Astrocyte (in vitro differentiated cells and primary cell): ENCODE results near the gene PELO. TPM values are rescaled to one million over a fixed set of nuclear protein-coding genes. Genes with fewer than 3 reads are reported as not detected.
"Not testable (repeated sequence)": the region's sequence is repeated elsewhere in the genome, so short reads cannot be mapped to it uniquely, and the experiment has no call there.

Experiments
- DNase-seq: peaks from one replicate; pipeline ENCODE4 v3.0.0-alpha.2; 2010; ENCODE audit warnings: low read depth
- FAIRE-seq: peaks from 2 replicates; lab custom pipeline; 2011; peaks lifted over from hg19 to GRCh38; lab: Jason Lieb, UNC
- H2AFZ ChIP-seq: 2 replicates; pipeline ENCODE4 v1.6.0; 2012; ENCODE audit warnings: low read depth, low read length, inconsistent platforms
- H3K27ac ChIP-seq: 2 replicates; pipeline ENCODE4 v1.5.1; 2011; ENCODE audit warnings: low read depth, low read length, inconsistent platforms
- H3K27me3 ChIP-seq: 2 replicates; pipeline ENCODE4 v1.6.0; 2011; ENCODE audit warnings: low read length, inconsistent platforms; ENCODE audit not compliant: insufficient read depth
- H3K36me3 ChIP-seq: 2 replicates; pipeline ENCODE4 v1.5.1; 2011; ENCODE audit warnings: low read length, inconsistent platforms; ENCODE audit not compliant: insufficient read depth
- H3K4me1 ChIP-seq: 2 replicates; pipeline ENCODE4 v1.5.1; 2011; ENCODE audit warnings: low read length, inconsistent platforms; ENCODE audit not compliant: insufficient read depth
- H3K4me2 ChIP-seq: 2 replicates; pipeline ENCODE4 v1.6.0; 2012; ENCODE audit warnings: low read length, inconsistent platforms
- H3K4me3 ChIP-seq: 2 replicates; pipeline ENCODE4 v1.5.1; 2011; ENCODE audit warnings: low read depth, mild to moderate bottlenecking, low read length, inconsistent platforms; ENCODE audit not compliant: insufficient read depth
- H3K79me2 ChIP-seq: 2 replicates; pipeline ENCODE4 v1.6.0; 2012; ENCODE audit warnings: mild to moderate bottlenecking, low read length, inconsistent platforms; ENCODE audit not compliant: insufficient read depth
- H3K9ac ChIP-seq: 2 replicates; pipeline ENCODE4 v1.6.0; 2012; ENCODE audit warnings: mild to moderate bottlenecking, low read length, inconsistent platforms
- H3K9me3 ChIP-seq: 2 replicates; pipeline ENCODE4 v1.5.1; 2012; ENCODE audit warnings: low read depth, mild to moderate bottlenecking, low read length, inconsistent platforms; ENCODE audit not compliant: insufficient read depth
- H4K20me1 ChIP-seq: 2 replicates; pipeline ENCODE4 v1.6.0; 2012; ENCODE audit warnings: low read length, inconsistent platforms; ENCODE audit not compliant: insufficient read depth
- H3K27ac Mint-ChIP-seq: one replicate; pipeline ENCODE4 v1.8.0; 2021; ENCODE audit warnings: mild to moderate bottlenecking, mixed read lengths; ENCODE audit not compliant: unreplicated experiment
- H3K27me3 Mint-ChIP-seq: one replicate; pipeline ENCODE4 v1.8.0; 2021; ENCODE audit warnings: low read depth, mixed read lengths; ENCODE audit not compliant: unreplicated experiment
- H3K36me3 Mint-ChIP-seq: one replicate; pipeline ENCODE4 v1.8.0; 2021; ENCODE audit warnings: low read depth, mixed read lengths; ENCODE audit not compliant: unreplicated experiment
- H3K4me1 Mint-ChIP-seq: one replicate; pipeline ENCODE4 v1.8.0; 2021; ENCODE audit warnings: low read depth, mixed read lengths; ENCODE audit not compliant: unreplicated experiment
- H3K4me3 Mint-ChIP-seq: one replicate; pipeline ENCODE4 v1.8.0; 2021; ENCODE audit warnings: mild to moderate bottlenecking, moderate library complexity, mixed read lengths; ENCODE audit not compliant: unreplicated experiment
- H3K9me3 Mint-ChIP-seq: one replicate; pipeline ENCODE4 v1.8.0; 2021; ENCODE audit warnings: mild to moderate bottlenecking, mixed read lengths; ENCODE audit not compliant: unreplicated experiment
- CTCF ChIP-seq: IDR thresholded peaks from 2 replicates; pipeline ENCODE4 v1.5.1; 2011; ENCODE audit warnings: low read depth, mild to moderate bottlenecking, inconsistent platforms, low read length, moderate library complexity; ENCODE audit not compliant: insufficient read depth
- EZH2 ChIP-seq: IDR thresholded peaks from 2 replicates; pipeline ENCODE4 v1.6.1; 2012; ENCODE audit warnings: mild to moderate bottlenecking, low read length, inconsistent platforms; ENCODE audit not compliant: insufficient read depth
- total RNA-seq: library from RNA; stranded (reverse); gene quantifications from 2 replicates; pipeline ENCODE4 v1.2.1, GENCODE V29; 2021

Gene PELO
- total RNA-seq, 1 donor from 2014 or later, result 75.8 TPM

DNA sequence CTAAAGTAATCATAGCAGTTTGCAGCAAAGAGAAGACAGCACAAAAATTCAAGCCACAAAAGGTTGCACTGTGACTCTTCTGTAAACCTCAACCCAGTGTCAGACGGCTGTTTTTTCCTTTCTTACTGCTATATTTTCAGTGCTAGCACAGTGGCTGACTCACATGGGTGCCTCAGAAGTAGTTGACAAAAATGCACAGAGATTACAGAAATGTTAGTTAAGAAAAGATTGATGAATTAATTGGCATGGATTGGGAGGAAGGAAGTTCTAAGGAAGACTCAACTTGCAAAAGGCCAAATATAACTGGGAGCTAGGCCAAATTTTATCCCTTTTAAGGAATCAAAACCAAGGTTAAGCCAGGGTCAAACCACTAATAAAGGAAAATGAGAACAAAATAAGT, 43.7 kb upstream of the PELO start:
- no peak overlapping the region for H3K4me3 ChIP-seq
- H3K79me2 ChIP-seq, result no peaks in the 10 kb centered on the region
- H3K27ac ChIP-seq, result no peak overlapping the region
- Mint-ChIP-seq H3K4me3 (no peak overlapping the region), H3K9me3 (no peaks in the 10 kb centered on the region), H3K36me3 (no peaks in the 10 kb centered on the region), H3K27ac (peak overlapping the region; percentile 29), H3K4me1 (peaks cover 18% of the 10 kb centered on the region), H3K27me3 (no peaks in the 10 kb centered on the region)
- no peak overlapping the region for H2AFZ ChIP-seq
- no peak overlapping the region for H3K9ac ChIP-seq
- FAIRE-seq (peak; percentile 75), DNase-seq (peak; percentile 73)
- peaks cover 5% of the 10 kb centered on the region for H3K4me1 ChIP-seq
- H3K9me3 ChIP-seq, result no peaks in the 10 kb centered on the region
- H3K4me2 ChIP-seq, result peak overlapping the region; percentile 13
- no peak for TF ChIP-seq EZH2
- no peak for TF ChIP-seq CTCF
- no peaks in the 10 kb centered on the region for H3K27me3 ChIP-seq
- no peaks in the 10 kb centered on the region for H4K20me1 ChIP-seq
- H3K36me3 ChIP-seq, result no peaks in the 10 kb centered on the region

- not testable (repeated sequence) for H3K9me3 ChIP-seq, H4K20me1 ChIP-seq, H3K4me3 ChIP-seq, H3K36me3 Mint-ChIP-seq, FAIRE-seq, H3K27me3 ChIP-seq, H3K9ac ChIP-seq, H3K27ac ChIP-seq, H3K79me2 ChIP-seq, H3K27me3 Mint-ChIP-seq, H2AFZ ChIP-seq, H3K27ac Mint-ChIP-seq, H3K36me3 ChIP-seq, H3K9me3 Mint-ChIP-seq, H3K4me1 ChIP-seq, H3K4me2 ChIP-seq, DNase-seq
- H3K4me1 Mint-ChIP-seq, result peaks cover 18% of the 10 kb centered on the region
- peak overlapping the region; percentile 27 for H3K4me3 Mint-ChIP-seq
Observed at GRCh38 chr5:52744867-52745458, 42.8 kb upstream of the PELO start.

DNA sequence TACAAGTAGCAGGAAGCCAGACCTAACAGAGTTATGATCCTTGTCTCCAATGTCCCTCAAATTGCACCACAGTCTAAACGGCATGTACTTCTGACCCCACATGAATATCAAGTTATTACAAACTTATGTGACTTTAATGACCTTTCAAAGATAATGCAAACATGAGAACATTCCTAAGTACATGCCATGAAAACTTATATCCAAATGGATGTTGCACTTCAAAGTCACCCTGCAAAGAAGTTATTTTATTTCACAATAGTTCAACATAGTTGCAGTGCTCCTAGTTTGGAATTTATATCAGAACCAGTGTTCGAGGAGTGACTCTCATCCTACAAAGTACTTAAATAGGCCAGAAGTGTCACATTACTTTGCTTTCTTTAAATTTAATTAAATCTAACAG, 41.2 kb upstream of the PELO start:
- Mint-ChIP-seq H3K4me1 (peaks cover 18% of the 10 kb centered on the region), H3K4me3 (no peak overlapping the region), H3K27me3 (no peaks in the 10 kb centered on the region), H3K9me3 (no peaks in the 10 kb centered on the region), H3K36me3 (no peaks in the 10 kb centered on the region), H3K27ac (no peak overlapping the region)
- Histone ChIP-seq H3K4me1 (peaks cover 5% of the 10 kb centered on the region), H3K27ac (no peak overlapping the region), H3K9me3 (no peaks in the 10 kb centered on the region), H3K9ac (no peak overlapping the region), H3K79me2 (no peaks in the 10 kb centered on the region), H3K36me3 (no peaks in the 10 kb centered on the region), H2AFZ (no peak overlapping the region), H3K4me2 (no peak overlapping the region), H3K27me3 (no peaks in the 10 kb centered on the region), H4K20me1 (no peaks in the 10 kb centered on the region), H3K4me3 (no peak overlapping the region)
- no peak for TF ChIP-seq EZH2
- no peak for TF ChIP-seq CTCF
- peak; percentile 5 for FAIRE-seq
- no peak for DNase-seq
